OCI-LY1 (cell line): Measurements from ENCODE around the gene NUTM1.
"Not testable (repeated sequence)": the region's sequence is repeated elsewhere in the genome, so short reads cannot be mapped to it uniquely, and the experiment has no call there.

Experiments used
- H2AFZ ChIP-seq: fragments of 200-600 bp; sonication (generic), shearing (Covaris generic); 2 replicates; pipeline ENCODE4 v1.6.0; 2014; ENCODE audit warnings: antibody characterized with exemption, mild to moderate bottlenecking, low read length
- H3F3A ChIP-seq: fragments of 200-600 bp; sonication (generic), shearing (Covaris generic); 2 replicates; pipeline ENCODE4 v1.6.0; 2014; ENCODE audit warnings: mild to moderate bottlenecking, antibody characterized with exemption, low read length, moderate library complexity; ENCODE audit not compliant: insufficient read depth
- H3K27ac ChIP-seq: fragments of 200-600 bp; sonication (generic); 2 replicates; pipeline ENCODE4 v1.5.1; 2014; ENCODE audit warnings: low read length, mixed run types, mild to moderate bottlenecking, low read depth; ENCODE audit not compliant: poor library complexity, severe bottlenecking
- H3K27me3 ChIP-seq: fragments of 200-600 bp; sonication (generic); 2 replicates; pipeline ENCODE4 v1.6.0; 2014; ENCODE audit warnings: antibody characterized with exemption, mild to moderate bottlenecking, low read length, moderate library complexity; ENCODE audit not compliant: insufficient read depth
- H3K36me3 ChIP-seq: fragments of 200-600 bp; sonication (generic); 2 replicates; pipeline ENCODE4 v1.6.1; 2014; ENCODE audit warnings: mild to moderate bottlenecking, antibody characterized with exemption, low read length, moderate library complexity, mixed read lengths; ENCODE audit not compliant: insufficient read depth
- H3K4me1 ChIP-seq: fragments of 200-600 bp; sonication (generic); 2 replicates; pipeline ENCODE4 v1.5.1; 2014; ENCODE audit warnings: mild to moderate bottlenecking, low read length, moderate library complexity; ENCODE audit not compliant: insufficient read depth, severe bottlenecking
- H3K4me2 ChIP-seq: fragments of 200-600 bp; sonication (generic), shearing (Covaris generic); 2 replicates; pipeline ENCODE4 v1.6.1; 2014; ENCODE audit warnings: low read length
- H3K4me3 ChIP-seq: fragments of 200-600 bp; sonication (generic); 2 replicates; pipeline ENCODE4 v1.5.1; 2014; ENCODE audit warnings: low read length, low read depth, mild to moderate bottlenecking, mixed read lengths; ENCODE audit not compliant: poor library complexity, severe bottlenecking
- H3K79me2 ChIP-seq: fragments of 200-600 bp; shearing (Covaris generic); 2 replicates; pipeline ENCODE4 v1.6.1; 2016; ENCODE audit warnings: mixed run types, low read length, mixed read lengths; ENCODE audit not compliant: insufficient read depth
- H3K9ac ChIP-seq: fragments of 200-600 bp; sonication (generic), shearing (Covaris generic); 2 replicates; pipeline ENCODE4 v1.6.1; 2014; ENCODE audit warnings: mild to moderate bottlenecking, low read length, mixed read lengths
- H3K9me2 ChIP-seq: fragments of 200-600 bp; sonication (generic), shearing (Covaris generic); 2 replicates; pipeline ENCODE4 v1.6.1; 2014; ENCODE audit warnings: low read depth, mild to moderate bottlenecking, low read length, mixed read lengths
- H3K9me3 ChIP-seq: fragments of 200-600 bp; shearing (Covaris generic); 2 replicates; pipeline ENCODE4 v1.6.1; 2014; ENCODE audit warnings: low read length, mixed read lengths
- H4K20me1 ChIP-seq: fragments of 200-600 bp; sonication (generic), shearing (Covaris generic); 2 replicates; pipeline ENCODE4 v1.6.0; 2016; ENCODE audit warnings: mild to moderate bottlenecking, low read length; ENCODE audit not compliant: insufficient read depth
- CTCF ChIP-seq: fragments of 200-600 bp; sonication (generic), shearing (Covaris generic); IDR thresholded peaks from 2 replicates; pipeline ENCODE4 v1.5.1; 2017; ENCODE audit warnings: mild to moderate bottlenecking, antibody characterized with exemption, low read length, moderate library complexity, mixed read lengths
- EZH2 ChIP-seq: fragments of 200-600 bp; sonication (generic), shearing (Covaris generic); IDR thresholded peaks from 2 replicates; pipeline ENCODE4 v1.8.0; 2017; ENCODE audit warnings: borderline replicate concordance, mixed run types, mild to moderate bottlenecking, antibody characterized with exemption, low read length, moderate library complexity, mixed read lengths

Gene NUTM1

GRCh38 chr15:34339946-34340345, 3.2 kb upstream of the NUTM1 start:
- no peaks in the 10 kb centered on the region for H3K27me3 ChIP-seq
- H3K79me2 ChIP-seq = peaks cover 7% of the 10 kb centered on the region
- no peak overlapping the region for H3K9ac ChIP-seq
- no peaks in the 10 kb centered on the region for H4K20me1 ChIP-seq
- no peak overlapping the region for H3K4me2 ChIP-seq
- 0 out of 2 replicates have a peak, but pooled peaks cover 3% of the 10 kb centered on the region for H3F3A ChIP-seq
- peaks cover 38% of the 10 kb centered on the region for H3K4me1 ChIP-seq
- no peak overlapping the region for H3K27ac ChIP-seq
- H2AFZ ChIP-seq = no peak overlapping the region
- H3K9me3 ChIP-seq = no peaks in the 10 kb centered on the region
- H3K9me2 ChIP-seq = no peaks in the 10 kb centered on the region
- peaks cover 21% of the 10 kb centered on the region for H3K36me3 ChIP-seq
- no peak overlapping the region for H3K4me3 ChIP-seq
- no peak for TF ChIP-seq CTCF
- no peak for TF ChIP-seq EZH2

- H3K4me2 ChIP-seq = peak overlapping the region; percentile 36
- H3K36me3 ChIP-seq = peaks cover 21% of the 10 kb centered on the region
- peaks cover 7% of the 10 kb centered on the region for H3K79me2 ChIP-seq
- H3K27ac ChIP-seq = no peak overlapping the region
- H3K4me1 ChIP-seq = peaks cover 22% of the 10 kb centered on the region
- peak overlapping the region; percentile 79 for H3K4me3 ChIP-seq
- H3K9me3 ChIP-seq = no peaks in the 10 kb centered on the region
- no peak overlapping the region for H3K9ac ChIP-seq
- 0 out of 2 replicates have a peak, but pooled peaks cover 3% of the 10 kb centered on the region for H3F3A ChIP-seq
- H3K9me2 ChIP-seq = no peaks in the 10 kb centered on the region
- no peak for TF ChIP-seq CTCF
- TF ChIP-seq EZH2 = no peak
- no peaks in the 10 kb centered on the region for H4K20me1 ChIP-seq
- no peak overlapping the region for H2AFZ ChIP-seq
- no peaks in the 10 kb centered on the region; the same call in 1 of the 2 replicates for H3K27me3 ChIP-seq
Measured at GRCh38 chr15:34341381-34342212, 1.5 kb upstream of the NUTM1 start.

DNA sequence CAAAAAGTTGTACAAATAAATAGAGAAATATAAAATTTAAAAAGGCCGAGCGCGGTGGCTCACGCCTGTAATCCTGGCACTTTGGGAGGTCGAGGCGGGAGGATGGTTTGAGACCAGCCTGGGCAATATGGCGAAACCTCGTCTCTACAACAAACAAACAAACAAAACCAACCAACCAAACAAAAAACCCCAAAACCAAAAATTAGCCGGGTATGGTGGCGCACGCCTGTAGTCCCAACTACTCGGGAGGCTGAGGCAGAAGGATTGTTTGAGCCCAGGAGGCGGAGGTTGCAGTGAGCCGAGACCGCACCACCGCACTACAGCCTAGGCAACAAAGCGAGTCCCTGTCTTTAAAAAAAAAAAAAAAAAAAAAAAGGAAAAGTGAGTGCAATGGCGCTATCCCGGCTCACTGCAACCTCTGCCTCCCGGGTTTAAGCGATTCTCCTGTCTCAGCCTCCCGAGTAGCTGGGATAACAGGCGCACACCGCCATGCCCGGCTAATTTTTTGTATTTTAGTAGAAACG, 840 bp upstream of the NUTM1 start:
- H3K4me2 ChIP-seq = peak overlapping the region; percentile 36
- not testable (repeated sequence) for H3K79me2 ChIP-seq, H4K20me1 ChIP-seq, H3K9me3 ChIP-seq, H2AFZ ChIP-seq, H3K9me2 ChIP-seq, H3K27me3 ChIP-seq, H3F3A ChIP-seq
- peak overlapping the region; percentile 79 for H3K4me3 ChIP-seq
- peak overlapping the region; percentile 37 for H3K27ac ChIP-seq
- peaks cover 21% of the 10 kb centered on the region for H3K36me3 ChIP-seq
- peak overlapping the region; percentile 80 for H3K9ac ChIP-seq
- peaks cover 15% of the 10 kb centered on the region for H3K4me1 ChIP-seq
